ENCODE measurements around the gene EBF3. TPM values are rescaled to one million over a fixed set of nuclear protein-coding genes. Genes with fewer than 3 reads are reported as not detected.

The EBF3 gene
- total and polyA plus RNA-seq, 3 experiments from 2014 or later: not detected

DNA sequence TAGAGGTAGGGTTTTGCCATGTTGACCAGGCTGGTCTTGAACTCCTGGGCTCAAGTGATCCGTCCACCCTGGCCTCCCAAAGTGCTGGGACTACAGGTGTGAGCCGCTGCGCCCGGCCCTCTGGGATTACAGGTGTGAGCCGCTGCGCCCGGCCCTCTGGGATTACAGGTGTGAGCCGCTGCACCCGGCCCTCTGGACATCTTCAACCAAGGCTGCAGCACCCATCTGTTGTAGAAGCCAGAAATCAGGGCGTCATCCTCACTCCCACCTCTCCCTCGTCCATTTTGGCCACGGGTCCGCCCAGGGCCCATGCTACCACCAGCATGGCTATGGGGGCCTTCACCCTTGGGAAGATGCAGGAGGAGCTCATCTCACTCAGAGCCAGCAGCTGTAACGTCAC, 38.5 kb upstream of the EBF3 start:
- no peak overlapping the region for H3K27ac ChIP-seq (ENCODE audit: low read depth, low read length)
- Mint-ChIP-seq H3K36me3 (no peaks in the 10 kb centered on the region), H3K27me3 (peaks cover 14 to 34% of the 10 kb centered on the region in 2 donors), H3K4me3 (no peak overlapping the region), H3K9me3 (peaks cover 0 to 29% (median 2%) of the 10 kb centered on the region in 5 donors), H3K27ac (no peak overlapping the region), H3K4me1 (no peaks in the 10 kb centered on the region)
- H3K27me3 ChIP-seq (ENCODE audit: insufficient read depth, low read length, poor library complexity, severe bottlenecking): no peaks in the 10 kb centered on the region
- ChIA-PET CTCF (no interaction called here), POLR2A (no interaction called here)
- H3K4me1 ChIP-seq (ENCODE audit: insufficient read depth, low read length): no peaks in the 10 kb centered on the region
- H3K36me3 ChIP-seq (ENCODE audit: insufficient read depth, low read length): no peaks in the 10 kb centered on the region
- DNase-seq: no peak
- H3K9me3 ChIP-seq (ENCODE audit: low read length): no peaks in the 10 kb centered on the region
- no peak overlapping the region for H3K4me3 ChIP-seq (ENCODE audit: low read length)

- no peak for DNase-seq
- Mint-ChIP-seq H3K27ac (no peak overlapping the region), H3K4me3 (no peak overlapping the region), H3K4me1 (no peaks in the 10 kb centered on the region), H3K36me3 (no peaks in the 10 kb centered on the region), H3K9me3 (peaks cover 0 to 31% (median 5%) of the 10 kb centered on the region in 5 donors), H3K27me3 (peaks cover 14 to 36% of the 10 kb centered on the region in 2 donors)
- ChIA-PET CTCF (no interaction called here), POLR2A (no interaction called here)
- no peaks in the 10 kb centered on the region for H3K9me3 ChIP-seq (ENCODE audit: low read length)
- H3K4me1 ChIP-seq (ENCODE audit: insufficient read depth, low read length): no peaks in the 10 kb centered on the region
- no peak overlapping the region for H3K27ac ChIP-seq (ENCODE audit: low read depth, low read length)
- no peaks in the 10 kb centered on the region for H3K27me3 ChIP-seq (ENCODE audit: insufficient read depth, low read length, poor library complexity, severe bottlenecking)
- no peaks in the 10 kb centered on the region for H3K36me3 ChIP-seq (ENCODE audit: insufficient read depth, low read length)
- H3K4me3 ChIP-seq (ENCODE audit: low read length): no peak overlapping the region
Measured at GRCh38 chr10:130000918-130001317, 36.8 kb upstream of the EBF3 start.

GRCh38 chr10:129999140-129999539, 35.1 kb upstream of the EBF3 start:
- Mint-ChIP-seq H3K27ac (no peak overlapping the region), H3K4me1 (no peaks in the 10 kb centered on the region), H3K9me3 (peaks cover 2 to 26% (median 5%) of the 10 kb centered on the region in 5 donors), H3K27me3 (peaks cover 14 to 37% of the 10 kb centered on the region in 2 donors), H3K36me3 (no peaks in the 10 kb centered on the region), H3K4me3 (no peak overlapping the region)
- H3K9me3 ChIP-seq (ENCODE audit: low read length): no peaks in the 10 kb centered on the region
- H3K4me1 ChIP-seq (ENCODE audit: insufficient read depth, low read length): no peaks in the 10 kb centered on the region
- ChIA-PET POLR2A (no interaction called here), CTCF (no interaction called here)
- no peak overlapping the region for H3K27ac ChIP-seq (ENCODE audit: low read depth, low read length)
- H3K36me3 ChIP-seq (ENCODE audit: insufficient read depth, low read length): no peaks in the 10 kb centered on the region
- H3K27me3 ChIP-seq (ENCODE audit: insufficient read depth, low read length, poor library complexity, severe bottlenecking): no peaks in the 10 kb centered on the region
- DNase-seq: no peak
- no peak overlapping the region for H3K4me3 ChIP-seq (ENCODE audit: low read length)

- ChIA-PET POLR2A (no interaction called here), CTCF (no interaction called here)
- Histone ChIP-seq H3K4me3 (ENCODE audit: low read length) (no peak overlapping the region), H3K36me3 (ENCODE audit: insufficient read depth, low read length) (no peaks in the 10 kb centered on the region), H3K27me3 (ENCODE audit: insufficient read depth, low read length, poor library complexity, severe bottlenecking) (peaks cover 4% of the 10 kb centered on the region), H3K9me3 (ENCODE audit: low read length) (no peaks in the 10 kb centered on the region), H3K27ac (ENCODE audit: low read depth, low read length) (no peak overlapping the region), H3K4me1 (ENCODE audit: insufficient read depth, low read length) (no peaks in the 10 kb centered on the region)
- peaks cover 9 to 22% (median 12%) of the 10 kb centered on the region in 5 donors for H3K9me3 Mint-ChIP-seq
- no peak overlapping the region for H3K4me3 Mint-ChIP-seq
- no peaks in the 10 kb centered on the region for H3K36me3 Mint-ChIP-seq
- DNase-seq: no peak
- H3K27ac Mint-ChIP-seq: no peak overlapping the region
- no peaks in the 10 kb centered on the region for H3K4me1 Mint-ChIP-seq
- H3K27me3 Mint-ChIP-seq: peaks cover 23 to 47% of the 10 kb centered on the region in 2 donors
Measured at GRCh38 chr10:129993621-129994020, 29.5 kb upstream of the EBF3 start.

DNA sequence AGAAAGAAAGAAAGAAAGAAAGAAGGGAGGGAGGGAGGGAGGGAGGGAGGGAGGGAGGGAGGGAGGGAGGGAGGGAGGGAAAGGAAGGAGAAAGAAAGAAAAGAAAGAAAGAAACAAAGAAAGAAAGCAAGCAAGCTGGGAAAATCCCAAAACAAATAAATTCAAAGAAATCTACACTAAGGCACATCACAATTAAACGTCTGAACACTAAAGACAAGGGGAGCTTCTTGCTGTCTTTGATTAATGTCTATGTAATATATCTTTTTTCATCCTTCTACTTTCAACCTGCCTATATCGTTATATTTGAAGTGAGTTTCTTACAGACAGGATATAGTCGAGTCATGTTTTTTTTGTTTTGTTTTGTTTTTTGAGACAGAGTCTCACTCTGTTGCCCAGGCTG, 28.3 kb upstream of the EBF3 start:
- POLR2A ChIA-PET: no interaction called here
- no peak overlapping the region for H3K4me3 ChIP-seq (ENCODE audit: low read length)
- no peaks in the 10 kb centered on the region for H3K4me1 ChIP-seq (ENCODE audit: insufficient read depth, low read length)
- DNase-seq: no peak
- no peaks in the 10 kb centered on the region for H3K36me3 ChIP-seq (ENCODE audit: insufficient read depth, low read length)
- Mint-ChIP-seq H3K27ac (no peak overlapping the region), H3K4me3 (no peak overlapping the region), H3K9me3 (peaks cover 5 to 26% (median 8%) of the 10 kb centered on the region in 5 donors), H3K36me3 (no peaks in the 10 kb centered on the region), H3K27me3 (peaks cover 30 to 46% of the 10 kb centered on the region in 2 donors), H3K4me1 (no peaks in the 10 kb centered on the region)
- H3K9me3 ChIP-seq (ENCODE audit: low read length): no peaks in the 10 kb centered on the region
- no peak overlapping the region for H3K27ac ChIP-seq (ENCODE audit: low read depth, low read length)
- peaks cover 4% of the 10 kb centered on the region for H3K27me3 ChIP-seq (ENCODE audit: insufficient read depth, low read length, poor library complexity, severe bottlenecking)
- CTCF ChIA-PET: no interaction called here

GRCh38 chr10:129982825-129983224, 18.8 kb upstream of the EBF3 start:
- ChIA-PET CTCF (no interaction called here), POLR2A (no interaction called here)
- peaks cover 38 to 61% of the 10 kb centered on the region in 2 donors for H3K27me3 Mint-ChIP-seq
- Histone ChIP-seq H3K27ac (ENCODE audit: low read depth, low read length) (no peak overlapping the region), H3K9me3 (ENCODE audit: low read length) (no peaks in the 10 kb centered on the region), H3K4me1 (ENCODE audit: insufficient read depth, low read length) (no peaks in the 10 kb centered on the region), H3K27me3 (ENCODE audit: insufficient read depth, low read length, poor library complexity, severe bottlenecking) (no peaks in the 10 kb centered on the region), H3K4me3 (ENCODE audit: low read length) (no peak overlapping the region), H3K36me3 (ENCODE audit: insufficient read depth, low read length) (no peaks in the 10 kb centered on the region)
- no peak overlapping the region for H3K27ac Mint-ChIP-seq
- no peak overlapping the region for H3K4me3 Mint-ChIP-seq
- H3K4me1 Mint-ChIP-seq: no peaks in the 10 kb centered on the region
- peaks cover 25 to 39% (median 35%) of the 10 kb centered on the region in 5 donors for H3K9me3 Mint-ChIP-seq
- no peaks in the 10 kb centered on the region for H3K36me3 Mint-ChIP-seq
- DNase-seq: no peak

- H3K27me3 Mint-ChIP-seq: peaks cover 52 to 69% of the 10 kb centered on the region in 2 donors
- Histone ChIP-seq H3K36me3 (ENCODE audit: insufficient read depth, low read length) (no peaks in the 10 kb centered on the region), H3K27ac (ENCODE audit: low read depth, low read length) (no peak overlapping the region), H3K4me1 (ENCODE audit: insufficient read depth, low read length) (no peaks in the 10 kb centered on the region), H3K4me3 (ENCODE audit: low read length) (no peak overlapping the region), H3K27me3 (ENCODE audit: insufficient read depth, low read length, poor library complexity, severe bottlenecking) (peaks cover 6% of the 10 kb centered on the region), H3K9me3 (ENCODE audit: low read length) (no peaks in the 10 kb centered on the region)
- H3K4me1 Mint-ChIP-seq: peaks cover 0 to 1% (median 0%) of the 10 kb centered on the region in 3 donors
- no peak for DNase-seq
- H3K36me3 Mint-ChIP-seq: no peaks in the 10 kb centered on the region
- POLR2A ChIA-PET: no interaction called here
- H3K9me3 Mint-ChIP-seq: peaks cover 14 to 23% (median 17%) of the 10 kb centered on the region in 5 donors
- CTCF ChIA-PET: no interaction called here
- no peak overlapping the region for H3K27ac Mint-ChIP-seq
- H3K4me3 Mint-ChIP-seq: no peak overlapping the region
Measured at GRCh38 chr10:129978980-129979379, 14.9 kb upstream of the EBF3 start.

GRCh38 chr10:129978322-129978721, 14.2 kb upstream of the EBF3 start:
- Mint-ChIP-seq H3K9me3 (peaks cover 12 to 17% (median 14%) of the 10 kb centered on the region in 5 donors), H3K27me3 (peaks cover 55 to 74% of the 10 kb centered on the region in 2 donors), H3K27ac (no peak overlapping the region), H3K4me3 (no peak overlapping the region), H3K4me1 (peaks cover 0 to 1% (median 0%) of the 10 kb centered on the region in 3 donors), H3K36me3 (no peaks in the 10 kb centered on the region)
- H3K27me3 ChIP-seq (ENCODE audit: insufficient read depth, low read length, poor library complexity, severe bottlenecking): peaks cover 6% of the 10 kb centered on the region
- DNase-seq: no peak
- H3K27ac ChIP-seq (ENCODE audit: low read depth, low read length): no peak overlapping the region
- H3K4me3 ChIP-seq (ENCODE audit: low read length): no peak overlapping the region
- ChIA-PET POLR2A (no interaction called here), CTCF (no interaction called here)
- H3K36me3 ChIP-seq (ENCODE audit: insufficient read depth, low read length): no peaks in the 10 kb centered on the region
- no peaks in the 10 kb centered on the region for H3K9me3 ChIP-seq (ENCODE audit: low read length)
- H3K4me1 ChIP-seq (ENCODE audit: insufficient read depth, low read length): no peaks in the 10 kb centered on the region

DNA sequence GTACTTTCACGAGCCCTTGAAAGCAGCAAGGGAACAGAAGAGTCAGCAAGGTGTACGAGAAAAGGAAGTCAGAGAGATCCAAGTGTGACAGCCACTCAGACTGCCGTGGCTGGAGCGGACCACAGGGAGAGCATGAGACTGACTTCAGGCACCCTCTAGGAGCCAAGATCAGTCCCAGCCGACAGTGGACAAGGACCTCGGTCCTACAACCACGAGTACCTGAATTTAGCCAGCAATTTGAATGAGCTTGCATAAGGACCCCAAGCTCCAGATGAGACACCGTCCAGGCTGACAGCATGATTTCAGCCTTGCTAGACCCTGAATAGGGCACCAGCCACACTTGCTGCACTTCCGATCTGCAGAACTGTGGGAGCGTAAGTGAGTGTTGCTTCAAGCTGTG, 13.7 kb upstream of the EBF3 start:
- Histone ChIP-seq H3K27ac (ENCODE audit: low read depth, low read length) (no peak overlapping the region), H3K27me3 (ENCODE audit: insufficient read depth, low read length, poor library complexity, severe bottlenecking) (peaks cover 6% of the 10 kb centered on the region), H3K9me3 (ENCODE audit: low read length) (no peaks in the 10 kb centered on the region), H3K4me1 (ENCODE audit: insufficient read depth, low read length) (no peaks in the 10 kb centered on the region), H3K4me3 (ENCODE audit: low read length) (no peak overlapping the region), H3K36me3 (ENCODE audit: insufficient read depth, low read length) (no peaks in the 10 kb centered on the region)
- Mint-ChIP-seq H3K36me3 (no peaks in the 10 kb centered on the region), H3K27ac (no peak overlapping the region), H3K9me3 (peaks cover 7 to 12% (median 11%) of the 10 kb centered on the region in 5 donors), H3K27me3 (peaks cover 52 to 71% of the 10 kb centered on the region in 2 donors), H3K4me3 (no peak overlapping the region), H3K4me1 (peaks cover 0 to 1% (median 0%) of the 10 kb centered on the region in 3 donors)
- ChIA-PET CTCF (no interaction called here), POLR2A (no interaction called here)
- no peak for DNase-seq
